ENCODE results near the gene UQCR10. TPM values are rescaled to one million over a fixed set of nuclear protein-coding genes. Genes with fewer than 3 reads are reported as not detected.

Gene UQCR10
- total and polyA plus RNA-seq, 2 experiments from 2014 or later: 78.0 to 535 TPM

DNA sequence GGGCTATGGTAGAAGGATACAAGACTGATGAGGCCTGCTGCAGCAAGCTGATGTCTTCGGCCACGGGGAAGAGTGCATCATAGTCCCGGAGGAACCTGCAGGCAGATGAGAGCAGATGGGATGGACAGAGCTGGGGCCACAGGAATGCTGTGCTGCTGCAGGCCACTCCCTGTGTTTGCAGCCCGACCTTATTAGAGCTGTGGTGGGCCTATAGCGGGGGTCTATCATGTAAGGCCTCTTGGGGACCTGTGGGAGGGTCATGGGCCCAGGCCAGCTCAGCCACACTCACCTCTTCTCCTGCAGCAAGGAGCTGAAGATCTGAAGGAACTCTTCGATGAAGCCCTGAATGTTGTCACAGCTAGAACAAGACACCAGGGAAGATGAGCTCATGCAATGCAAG, 39.0 kb downstream of the UQCR10 start:
- H3K4me3 ChIP-seq: no peak overlapping the region
- no peaks in the 10 kb centered on the region for H3K27me3 ChIP-seq (ENCODE audit: insufficient read depth)
- no peaks in the 10 kb centered on the region for H3K9me2 ChIP-seq (ENCODE audit: insufficient read depth)
- H3K4me3 Mint-ChIP-seq: no peak overlapping the region
- no peaks in the 10 kb centered on the region for H4K20me1 ChIP-seq (replicated peaks; ENCODE audit: insufficient read depth)
- no peaks in the 10 kb centered on the region for H3K9me3 Mint-ChIP-seq
- peaks cover 3% of the 10 kb centered on the region; the same call in 2 of the 3 replicates for H3K4me1 Mint-ChIP-seq
- H3K36me3 ChIP-seq (ENCODE audit: insufficient read depth): peaks cover 10% of the 10 kb centered on the region; the same call in 1 of the 2 replicates
- no peaks in the 10 kb centered on the region; the same call in 1 of the 2 replicates for H3K4me1 ChIP-seq (ENCODE audit: insufficient read depth)
- no peak for ATAC-seq
- no peak for DNase-seq (ENCODE audit: low spot score)
- TF ChIP-seq, protein P1, sequence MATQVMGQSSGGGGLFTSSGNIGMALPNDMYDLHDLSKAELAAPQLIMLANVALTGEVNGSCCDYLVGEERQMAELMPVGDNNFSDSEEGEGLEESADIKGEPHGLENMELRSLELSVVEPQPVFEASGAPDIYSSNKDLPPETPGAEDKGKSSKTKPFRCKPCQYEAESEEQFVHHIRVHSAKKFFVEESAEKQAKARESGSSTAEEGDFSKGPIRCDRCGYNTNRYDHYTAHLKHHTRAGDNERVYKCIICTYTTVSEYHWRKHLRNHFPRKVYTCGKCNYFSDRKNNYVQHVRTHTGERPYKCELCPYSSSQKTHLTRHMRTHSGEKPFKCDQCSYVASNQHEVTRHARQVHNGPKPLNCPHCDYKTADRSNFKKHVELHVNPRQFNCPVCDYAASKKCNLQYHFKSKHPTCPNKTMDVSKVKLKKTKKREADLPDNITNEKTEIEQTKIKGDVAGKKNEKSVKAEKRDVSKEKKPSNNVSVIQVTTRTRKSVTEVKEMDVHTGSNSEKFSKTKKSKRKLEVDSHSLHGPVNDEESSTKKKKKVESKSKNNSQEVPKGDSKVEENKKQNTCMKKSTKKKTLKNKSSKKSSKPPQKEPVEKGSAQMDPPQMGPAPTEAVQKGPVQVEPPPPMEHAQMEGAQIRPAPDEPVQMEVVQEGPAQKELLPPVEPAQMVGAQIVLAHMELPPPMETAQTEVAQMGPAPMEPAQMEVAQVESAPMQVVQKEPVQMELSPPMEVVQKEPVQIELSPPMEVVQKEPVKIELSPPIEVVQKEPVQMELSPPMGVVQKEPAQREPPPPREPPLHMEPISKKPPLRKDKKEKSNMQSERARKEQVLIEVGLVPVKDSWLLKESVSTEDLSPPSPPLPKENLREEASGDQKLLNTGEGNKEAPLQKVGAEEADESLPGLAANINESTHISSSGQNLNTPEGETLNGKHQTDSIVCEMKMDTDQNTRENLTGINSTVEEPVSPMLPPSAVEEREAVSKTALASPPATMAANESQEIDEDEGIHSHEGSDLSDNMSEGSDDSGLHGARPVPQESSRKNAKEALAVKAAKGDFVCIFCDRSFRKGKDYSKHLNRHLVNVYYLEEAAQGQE (IDR thresholded peaks at IDR 0.05; ENCODE audit: unreplicated experiment): no peak
- TF ChIP-seq EZH2 (IDR thresholded peaks at IDR 0.05; ENCODE audit: low read depth, unreplicated experiment) (no peak), ZNF331 (CRISPR knock-in tag; IDR thresholded peaks at IDR 0.05; ENCODE audit: low read depth) (no peak), NANOG (IDR thresholded peaks at IDR 0.05; ENCODE audit: borderline replicate concordance) (no peak), JUNB (IDR thresholded peaks at IDR 0.05; ENCODE audit: unreplicated experiment) (no peak), CREB1 (CRISPR knock-in tag; IDR thresholded peaks at IDR 0.05; ENCODE audit: low read depth) (no peak), ZNF114 (CRISPR knock-in tag; IDR thresholded peaks at IDR 0.05) (no peak), POLR2AphosphoS5 (IDR thresholded peaks at IDR 0.05; ENCODE audit: low read depth) (no peak), STAT1 (IDR thresholded peaks at IDR 0.05; ENCODE audit: unreplicated experiment) (no peak)
- TF ChIP-seq, protein P2, sequence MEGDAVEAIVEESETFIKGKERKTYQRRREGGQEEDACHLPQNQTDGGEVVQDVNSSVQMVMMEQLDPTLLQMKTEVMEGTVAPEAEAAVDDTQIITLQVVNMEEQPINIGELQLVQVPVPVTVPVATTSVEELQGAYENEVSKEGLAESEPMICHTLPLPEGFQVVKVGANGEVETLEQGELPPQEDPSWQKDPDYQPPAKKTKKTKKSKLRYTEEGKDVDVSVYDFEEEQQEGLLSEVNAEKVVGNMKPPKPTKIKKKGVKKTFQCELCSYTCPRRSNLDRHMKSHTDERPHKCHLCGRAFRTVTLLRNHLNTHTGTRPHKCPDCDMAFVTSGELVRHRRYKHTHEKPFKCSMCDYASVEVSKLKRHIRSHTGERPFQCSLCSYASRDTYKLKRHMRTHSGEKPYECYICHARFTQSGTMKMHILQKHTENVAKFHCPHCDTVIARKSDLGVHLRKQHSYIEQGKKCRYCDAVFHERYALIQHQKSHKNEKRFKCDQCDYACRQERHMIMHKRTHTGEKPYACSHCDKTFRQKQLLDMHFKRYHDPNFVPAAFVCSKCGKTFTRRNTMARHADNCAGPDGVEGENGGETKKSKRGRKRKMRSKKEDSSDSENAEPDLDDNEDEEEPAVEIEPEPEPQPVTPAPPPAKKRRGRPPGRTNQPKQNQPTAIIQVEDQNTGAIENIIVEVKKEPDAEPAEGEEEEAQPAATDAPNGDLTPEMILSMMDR (conservative IDR thresholded peaks at IDR 0.05; ENCODE audit: low read depth in 2 of 2): no peak
- TF ChIP-seq, protein P3, sequence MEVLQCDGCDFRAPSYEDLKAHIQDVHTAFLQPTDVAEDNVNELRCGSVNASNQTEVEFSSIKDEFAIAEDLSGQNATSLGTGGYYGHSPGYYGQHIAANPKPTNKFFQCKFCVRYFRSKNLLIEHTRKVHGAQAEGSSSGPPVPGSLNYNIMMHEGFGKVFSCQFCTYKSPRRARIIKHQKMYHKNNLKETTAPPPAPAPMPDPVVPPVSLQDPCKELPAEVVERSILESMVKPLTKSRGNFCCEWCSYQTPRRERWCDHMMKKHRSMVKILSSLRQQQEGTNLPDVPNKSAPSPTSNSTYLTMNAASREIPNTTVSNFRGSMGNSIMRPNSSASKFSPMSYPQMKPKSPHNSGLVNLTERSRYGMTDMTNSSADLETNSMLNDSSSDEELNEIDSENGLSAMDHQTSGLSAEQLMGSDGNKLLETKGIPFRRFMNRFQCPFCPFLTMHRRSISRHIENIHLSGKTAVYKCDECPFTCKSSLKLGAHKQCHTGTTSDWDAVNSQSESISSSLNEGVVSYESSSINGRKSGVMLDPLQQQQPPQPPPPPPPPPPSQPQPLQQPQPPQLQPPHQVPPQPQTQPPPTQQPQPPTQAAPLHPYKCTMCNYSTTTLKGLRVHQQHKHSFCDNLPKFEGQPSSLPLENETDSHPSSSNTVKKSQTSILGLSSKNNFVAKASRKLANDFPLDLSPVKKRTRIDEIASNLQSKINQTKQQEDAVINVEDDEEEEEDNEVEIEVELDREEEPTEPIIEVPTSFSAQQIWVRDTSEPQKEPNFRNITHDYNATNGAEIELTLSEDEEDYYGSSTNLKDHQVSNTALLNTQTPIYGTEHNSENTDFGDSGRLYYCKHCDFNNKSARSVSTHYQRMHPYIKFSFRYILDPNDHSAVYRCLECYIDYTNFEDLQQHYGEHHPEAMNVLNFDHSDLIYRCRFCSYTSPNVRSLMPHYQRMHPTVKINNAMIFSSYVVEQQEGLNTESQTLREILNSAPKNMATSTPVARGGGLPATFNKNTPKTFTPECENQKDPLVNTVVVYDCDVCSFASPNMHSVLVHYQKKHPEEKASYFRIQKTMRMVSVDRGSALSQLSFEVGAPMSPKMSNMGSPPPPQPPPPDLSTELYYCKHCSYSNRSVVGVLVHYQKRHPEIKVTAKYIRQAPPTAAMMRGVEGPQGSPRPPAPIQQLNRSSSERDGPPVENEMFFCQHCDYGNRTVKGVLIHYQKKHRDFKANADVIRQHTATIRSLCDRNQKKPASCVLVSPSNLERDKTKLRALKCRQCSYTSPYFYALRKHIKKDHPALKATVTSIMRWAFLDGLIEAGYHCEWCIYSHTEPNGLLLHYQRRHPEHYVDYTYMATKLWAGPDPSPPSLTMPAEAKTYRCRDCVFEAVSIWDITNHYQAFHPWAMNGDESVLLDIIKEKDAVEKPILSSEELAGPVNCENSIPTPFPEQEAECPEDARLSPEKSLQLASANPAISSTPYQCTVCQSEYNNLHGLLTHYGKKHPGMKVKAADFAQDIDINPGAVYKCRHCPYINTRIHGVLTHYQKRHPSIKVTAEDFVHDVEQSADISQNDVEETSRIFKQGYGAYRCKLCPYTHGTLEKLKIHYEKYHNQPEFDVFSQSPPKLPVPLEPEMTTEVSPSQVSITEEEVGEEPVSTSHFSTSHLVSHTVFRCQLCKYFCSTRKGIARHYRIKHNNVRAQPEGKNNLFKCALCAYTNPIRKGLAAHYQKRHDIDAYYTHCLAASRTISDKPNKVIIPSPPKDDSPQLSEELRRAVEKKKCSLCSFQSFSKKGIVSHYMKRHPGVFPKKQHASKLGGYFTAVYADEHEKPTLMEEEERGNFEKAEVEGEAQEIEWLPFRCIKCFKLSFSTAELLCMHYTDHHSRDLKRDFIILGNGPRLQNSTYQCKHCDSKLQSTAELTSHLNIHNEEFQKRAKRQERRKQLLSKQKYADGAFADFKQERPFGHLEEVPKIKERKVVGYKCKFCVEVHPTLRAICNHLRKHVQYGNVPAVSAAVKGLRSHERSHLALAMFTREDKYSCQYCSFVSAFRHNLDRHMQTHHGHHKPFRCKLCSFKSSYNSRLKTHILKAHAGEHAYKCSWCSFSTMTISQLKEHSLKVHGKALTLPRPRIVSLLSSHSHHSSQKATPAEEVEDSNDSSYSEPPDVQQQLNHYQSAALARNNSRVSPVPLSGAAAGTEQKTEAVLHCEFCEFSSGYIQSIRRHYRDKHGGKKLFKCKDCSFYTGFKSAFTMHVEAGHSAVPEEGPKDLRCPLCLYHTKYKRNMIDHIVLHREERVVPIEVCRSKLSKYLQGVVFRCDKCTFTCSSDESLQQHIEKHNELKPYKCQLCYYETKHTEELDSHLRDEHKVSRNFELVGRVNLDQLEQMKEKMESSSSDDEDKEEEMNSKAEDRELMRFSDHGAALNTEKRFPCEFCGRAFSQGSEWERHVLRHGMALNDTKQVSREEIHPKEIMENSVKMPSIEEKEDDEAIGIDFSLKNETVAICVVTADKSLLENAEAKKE (CRISPR knock-in tag; IDR thresholded peaks at IDR 0.05): no peak
- no peak overlapping the region for H2AFZ ChIP-seq
- H3K4me2 ChIP-seq: no peak overlapping the region
- H3K27ac Mint-ChIP-seq: no peak overlapping the region
- peaks cover 32% of the 10 kb centered on the region for H3K36me3 Mint-ChIP-seq (ENCODE audit: low read depth)
- H3K79me2 ChIP-seq (replicated peaks; ENCODE audit: insufficient read depth): no peaks in the 10 kb centered on the region
- H3K27me3 Mint-ChIP-seq (ENCODE audit: insufficient read depth, low read depth, poor library complexity): peaks cover 4% of the 10 kb centered on the region
- no peaks in the 10 kb centered on the region for H3F3A ChIP-seq (replicated peaks; ENCODE audit: low read depth)
- H3K27ac ChIP-seq (ENCODE audit: low read depth): no peak overlapping the region
